Medulla oblongata (tissue), 1 donor: ENCODE measurements around the gene ADGB.
A peak's percentile ranks its signal among the peaks of the same experiment; 100 is the strongest.
"Not testable (repeated sequence)": the region's sequence is repeated elsewhere in the genome, so short reads cannot be mapped to it uniquely, and the experiment has no call there.

ENCODE experiments used
- DNase-seq: peaks from one replicate; pipeline ENCODE4 v3.0.0-alpha.2; 2015; ENCODE audit errors: extremely low spot score

The ADGB gene

DNA sequence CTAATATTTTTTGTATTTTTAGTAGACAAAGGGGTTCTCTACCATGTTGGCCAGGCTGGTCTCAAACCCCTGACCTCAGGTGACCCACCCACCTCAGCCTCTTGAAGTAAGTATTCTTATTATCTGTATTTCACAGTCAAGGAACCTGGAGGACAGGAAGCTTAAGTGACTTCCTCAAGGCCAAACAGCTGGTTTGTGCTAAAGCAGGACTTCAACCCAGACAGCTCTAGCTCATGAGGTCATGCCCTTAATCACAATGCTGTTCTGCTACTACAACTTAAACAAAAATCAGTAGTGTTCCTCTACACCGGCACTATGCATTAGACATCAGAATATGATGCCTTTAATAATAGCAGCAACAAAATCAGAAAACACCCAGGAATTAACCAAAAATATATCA lies 168.9 kb downstream of the ADGB start:
- no peak for DNase-seq

- no peak for DNase-seq
These were observed 169.9 kb downstream of the ADGB start for GRCh38 chr6:146768722-146769121.

- DNase-seq: no peak
These were observed 171.6 kb downstream of the ADGB start for GRCh38 chr6:146770275-146770964.

GRCh38 chr6:146770965-146771735 lies 172.4 kb downstream of the ADGB start:
- DNase-seq: peak; percentile 6

GRCh38 chr6:146775220-146775619 lies 176.4 kb downstream of the ADGB start:
- DNase-seq: no peak

DNA sequence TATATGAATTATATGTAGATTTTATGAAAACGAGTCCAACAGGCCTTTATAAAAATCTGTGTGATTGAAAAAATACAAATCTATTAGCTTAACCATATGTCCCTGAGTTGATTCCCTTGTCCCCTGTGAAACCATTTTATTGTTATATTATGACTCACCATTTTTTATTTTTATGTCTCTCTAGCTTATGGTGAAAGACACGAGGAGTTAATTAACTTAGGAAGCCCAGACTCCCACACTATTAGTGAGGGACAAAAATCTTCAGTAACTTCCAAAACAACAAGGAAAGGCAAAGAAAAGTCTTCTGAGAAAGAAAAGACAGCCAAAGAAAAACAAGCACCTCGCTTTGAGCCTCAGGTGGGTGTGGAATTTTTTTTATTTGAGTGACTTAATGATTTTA lies 183.1 kb downstream of the ADGB start:
- DNase-seq: no peak

GRCh38 chr6:146785001-146785585 lies 186.3 kb downstream of the ADGB start:
- peak; percentile 12 for DNase-seq

- DNase-seq: no peak
These were observed 189.2 kb downstream of the ADGB start for GRCh38 chr6:146787876-146788508.

GRCh38 chr6:146790561-146791091 lies 191.9 kb downstream of the ADGB start:
- no peak for DNase-seq

- DNase-seq: no peak
These were observed 193.2 kb downstream of the ADGB start for GRCh38 chr6:146791930-146792329.

- DNase-seq: not testable (repeated sequence)
These were observed 194.4 kb downstream of the ADGB start for GRCh38 chr6:146793218-146793617.

GRCh38 chr6:146795479-146796133 lies 196.8 kb downstream of the ADGB start:
- no peak for DNase-seq

DNA sequence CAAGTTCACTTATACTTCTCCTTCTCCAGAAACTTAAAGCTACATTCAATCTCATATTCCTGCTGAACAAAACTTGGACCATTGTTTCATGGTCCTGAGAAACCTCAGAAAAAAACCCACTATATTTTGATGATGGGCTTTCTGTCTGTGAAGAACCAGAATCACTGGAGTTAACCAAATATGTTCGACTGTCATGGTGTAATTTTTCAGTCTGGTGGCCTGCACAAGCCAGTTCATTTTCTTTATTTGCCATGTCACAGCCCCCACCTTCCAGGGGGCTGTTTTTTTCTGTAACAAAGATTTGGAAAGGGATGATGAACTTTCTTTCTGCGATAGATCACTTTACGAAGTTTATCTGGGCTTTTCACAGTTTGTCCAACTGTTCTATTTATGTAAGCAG lies 204.4 kb downstream of the ADGB start:
- not testable (repeated sequence) for DNase-seq

DNA sequence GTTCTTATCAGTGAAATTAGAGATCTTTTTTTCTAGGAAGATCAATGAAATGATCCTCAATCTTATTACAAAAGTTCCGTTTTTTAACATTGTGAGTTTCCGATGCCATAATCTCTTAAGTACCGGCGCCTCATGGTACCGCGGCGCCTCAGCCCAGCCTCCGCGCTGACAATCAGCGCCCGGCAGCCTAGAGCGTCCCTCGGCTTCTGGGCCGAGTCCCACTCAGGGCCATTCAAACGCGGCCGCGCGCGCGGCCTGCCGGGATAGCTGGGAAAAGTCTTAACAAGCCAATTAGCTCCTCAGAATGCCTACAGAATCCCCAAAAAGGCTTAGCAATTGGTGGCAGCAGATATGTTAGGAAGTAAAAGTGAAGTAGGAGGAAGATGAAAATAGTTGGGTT lies 204.8 kb downstream of the ADGB start:
- DNase-seq: no peak

DNA sequence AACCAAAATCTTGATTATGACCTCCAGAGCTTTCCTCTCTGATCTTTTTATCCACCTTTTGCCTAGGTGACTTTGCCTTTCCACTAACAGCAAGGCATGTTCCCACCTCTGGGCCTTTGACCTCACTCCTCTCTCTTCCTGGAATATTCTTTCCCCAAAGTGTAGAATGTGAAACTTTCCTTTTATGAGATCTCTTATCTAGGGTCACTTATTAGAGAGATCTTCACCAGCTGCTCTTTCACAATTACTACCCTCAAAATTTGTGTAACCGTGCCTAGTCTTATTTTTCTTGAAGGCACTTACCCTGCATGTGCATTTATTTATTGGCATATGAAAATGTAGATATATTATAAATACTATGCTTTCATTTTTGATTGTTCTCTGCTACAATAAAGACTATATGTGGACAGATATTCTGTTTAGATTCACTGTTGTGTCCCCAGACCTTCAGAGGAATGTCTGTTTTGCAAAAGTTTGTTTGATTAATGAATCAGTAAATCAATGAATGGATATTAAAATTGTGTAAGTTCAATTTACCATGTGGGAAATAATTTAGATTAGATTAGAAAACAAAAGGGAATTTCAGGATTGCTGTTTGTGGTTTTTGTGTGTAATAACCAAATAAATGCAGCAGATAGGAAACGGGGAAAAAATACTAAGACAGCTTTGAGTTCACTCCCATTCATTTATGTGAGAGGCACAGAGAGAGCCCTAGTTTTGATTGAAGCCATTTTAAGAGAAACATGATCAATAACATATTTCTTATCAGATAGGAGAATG lies 207.0 kb downstream of the ADGB start:
- no peak for DNase-seq

- not testable (repeated sequence) for DNase-seq
These were observed 210.2 kb downstream of the ADGB start for GRCh38 chr6:146809014-146809413.

DNA sequence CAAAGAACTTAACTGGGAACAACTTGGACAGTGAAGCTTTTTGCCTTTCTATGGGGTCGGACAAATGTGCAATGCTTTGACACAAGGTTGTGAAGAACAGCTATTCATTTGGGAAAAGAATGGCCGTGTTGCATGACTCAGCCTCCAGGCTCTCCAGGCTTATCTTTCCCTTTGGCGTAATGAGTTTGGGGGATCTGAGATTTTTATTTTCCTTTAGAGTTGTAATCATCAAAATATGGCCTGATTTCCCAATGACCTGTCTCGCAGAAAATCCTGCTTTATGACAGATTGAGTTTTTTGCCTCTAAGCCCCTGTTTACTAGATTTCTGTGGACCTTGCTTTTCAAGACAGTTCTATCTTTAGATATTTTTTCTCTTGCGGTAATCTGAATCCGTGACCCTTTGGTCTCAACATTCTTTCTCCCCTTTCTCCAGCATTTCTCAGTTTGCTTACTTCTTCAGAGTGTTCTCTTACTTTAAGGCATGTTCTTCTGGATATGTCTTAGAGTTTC lies 214.1 kb downstream of the ADGB start:
- DNase-seq: not testable (repeated sequence)

- DNase-seq: no peak
These were observed 214.8 kb downstream of the ADGB start for GRCh38 chr6:146813554-146813953.

GRCh38 chr6:146814148-146814750 lies 215.5 kb downstream of the ADGB start:
- DNase-seq: no peak
